ENCODE measurements around the gene SVOP.
A peak's percentile ranks its signal among the peaks of the same experiment; 100 is the strongest.

Gene SVOP

GRCh38 chr12:108967869-108968540 is 52.9 kb downstream of the SVOP start:
- no peaks in the 10 kb centered on the region for H3K9me3 ChIP-seq (ENCODE audit: insufficient read depth, low read length)
- no peak for TF ChIP-seq EZH2phosphoT487 (conservative IDR thresholded peaks at IDR 0.05; ENCODE audit: low read length)
- TF ChIP-seq CTCF (IDR thresholded peaks at IDR 0.05; ENCODE audit: insufficient read depth, low read length, poor library complexity, severe bottlenecking): peak; percentile 53
- no peaks in the 10 kb centered on the region for H3F3A ChIP-seq (ENCODE audit: insufficient read depth)
- H3K27ac ChIP-seq (ENCODE audit: low read depth, low read length): no peak overlapping the region
- H2AFZ ChIP-seq (ENCODE audit: low read depth, low read length, severe bottlenecking): no peak overlapping the region
- H3K27me3 ChIP-seq (ENCODE audit: low read length): no peaks in the 10 kb centered on the region
- no peak overlapping the region for H3K9ac ChIP-seq (ENCODE audit: low read length)
- no peaks in the 10 kb centered on the region for H4K20me1 ChIP-seq (ENCODE audit: low read depth, low read length)
- no peak overlapping the region for H3K4me2 ChIP-seq (ENCODE audit: low read depth, low read length, poor library complexity, severe bottlenecking)
- H3K9me2 ChIP-seq (replicated peaks; ENCODE audit: insufficient read depth, low read length): no peaks in the 10 kb centered on the region
- no peaks in the 10 kb centered on the region for H3K79me2 ChIP-seq (ENCODE audit: insufficient read depth, low read length)
- H3K4me3 ChIP-seq (ENCODE audit: insufficient read depth, low read length, poor library complexity, severe bottlenecking): no peak overlapping the region
- no peaks in the 10 kb centered on the region for H3K36me3 ChIP-seq (ENCODE audit: low read length)

- TF ChIP-seq EZH2phosphoT487 (conservative IDR thresholded peaks at IDR 0.05; ENCODE audit: low read length) (no peak), CTCF (IDR thresholded peaks at IDR 0.05; ENCODE audit: insufficient read depth, low read length, poor library complexity, severe bottlenecking) (no peak)
- no peaks in the 10 kb centered on the region for H3K36me3 ChIP-seq (ENCODE audit: low read length)
- H3K79me2 ChIP-seq (ENCODE audit: insufficient read depth, low read length): no peaks in the 10 kb centered on the region
- no peak overlapping the region for H3K27ac ChIP-seq (ENCODE audit: low read depth, low read length)
- H3K9me2 ChIP-seq (replicated peaks; ENCODE audit: insufficient read depth, low read length): no peaks in the 10 kb centered on the region
- H3K9ac ChIP-seq (ENCODE audit: low read length): no peak overlapping the region
- H3F3A ChIP-seq (ENCODE audit: insufficient read depth): no peaks in the 10 kb centered on the region
- H3K27me3 ChIP-seq (ENCODE audit: low read length): no peaks in the 10 kb centered on the region
- H2AFZ ChIP-seq (ENCODE audit: low read depth, low read length, severe bottlenecking): no peak overlapping the region
- no peaks in the 10 kb centered on the region for H4K20me1 ChIP-seq (ENCODE audit: low read depth, low read length)
- no peak overlapping the region for H3K4me3 ChIP-seq (ENCODE audit: insufficient read depth, low read length, poor library complexity, severe bottlenecking)
- no peak overlapping the region for H3K4me2 ChIP-seq (ENCODE audit: low read depth, low read length, poor library complexity, severe bottlenecking)
- no peaks in the 10 kb centered on the region for H3K9me3 ChIP-seq (ENCODE audit: insufficient read depth, low read length)
Observed at GRCh38 chr12:108966378-108967151, 54.3 kb downstream of the SVOP start.

- Histone ChIP-seq H3K4me2 (ENCODE audit: low read depth, low read length, poor library complexity, severe bottlenecking) (no peak overlapping the region), H3K36me3 (ENCODE audit: low read length) (no peaks in the 10 kb centered on the region), H3K79me2 (ENCODE audit: insufficient read depth, low read length) (no peaks in the 10 kb centered on the region), H3K9ac (ENCODE audit: low read length) (no peak overlapping the region), H3K9me3 (ENCODE audit: insufficient read depth, low read length) (no peaks in the 10 kb centered on the region), H3K4me3 (ENCODE audit: insufficient read depth, low read length, poor library complexity, severe bottlenecking) (no peak overlapping the region), H3K9me2 (replicated peaks; ENCODE audit: insufficient read depth, low read length) (no peaks in the 10 kb centered on the region), H3K27ac (ENCODE audit: low read depth, low read length) (no peak overlapping the region), H4K20me1 (ENCODE audit: low read depth, low read length) (no peaks in the 10 kb centered on the region), H2AFZ (ENCODE audit: low read depth, low read length, severe bottlenecking) (no peak overlapping the region), H3K27me3 (ENCODE audit: low read length) (no peaks in the 10 kb centered on the region), H3F3A (ENCODE audit: insufficient read depth) (no peaks in the 10 kb centered on the region)
- TF ChIP-seq CTCF (IDR thresholded peaks at IDR 0.05; ENCODE audit: insufficient read depth, low read length, poor library complexity, severe bottlenecking) (no peak), EZH2phosphoT487 (conservative IDR thresholded peaks at IDR 0.05; ENCODE audit: low read length) (no peak)
Observed at GRCh38 chr12:108965886-108966285, 55.0 kb downstream of the SVOP start.

Measured in SU-DHL-6 (cell line).